PC-9 (cell line): ENCODE results near the gene TECPR1. TPM values are rescaled to one million over a fixed set of nuclear protein-coding genes. Genes with fewer than 3 reads are reported as not detected.

Source experiments
- Bru-seq: library from RNA; stranded (reverse); fragments of 400-500 nt; gene quantifications from one replicate; lab custom pipeline; 2021; lab: Mats Ljungman, UMichigan
- BruChase-seq, 2 experiments: library from RNA; stranded (reverse); fragments of 400-500 nt; gene quantifications; one replicate each; lab custom pipeline; 2021; lab: Mats Ljungman, UMichigan
- BruUV-seq: library from RNA; stranded (reverse); fragments of 400-500 nt; replicated peaks from 2 replicates; lab custom pipeline; 2021; lab: Mats Ljungman, UMichigan
- CTCF ChIA-PET: fragments of 300-600 bp; sonication (Branson Sonifier 250); formaldehyde crosslinking; loops from one replicate; lab custom pipeline; 2022; ENCODE audit warnings: antibody characterized with exemption; lab: Charles Lee
- POLR2A ChIA-PET: fragments of 300-600 bp; sonication (Branson Sonifier 250); formaldehyde crosslinking; loops from one replicate; lab custom pipeline; 2022; ENCODE audit warnings: antibody characterized with exemption; ENCODE audit not compliant: unreplicated experiment; lab: Charles Lee
- DNase-seq, 2 experiments: peaks; one replicate each; pipeline versions ENCODE4 v3.0.0 to v3.0.0-alpha.2; 2015 to 2022; ENCODE audit warnings: mixed read lengths in 1 of 2
- H2AFZ ChIP-seq: fragments of 200-600 bp; sonication (generic); 2 replicates; pipeline ENCODE4 v1.8.1; 2017; ENCODE audit warnings: antibody characterized with exemption
- H3F3A ChIP-seq: fragments of 200-600 bp; sonication (generic); 2 replicates; pipeline ENCODE4 v1.8.1; 2017; ENCODE audit warnings: antibody characterized with exemption, mild to moderate bottlenecking, low read depth; ENCODE audit not compliant: insufficient read depth
- H3K27ac ChIP-seq: fragments of 200-600 bp; sonication (generic); 2 replicates; pipeline ENCODE4 v1.6.1; 2016; ENCODE audit warnings: mixed run types
- H3K27me3 ChIP-seq: fragments of 200-600 bp; sonication (generic); 2 replicates; pipeline ENCODE4 v1.6.1; 2016; ENCODE audit warnings: low read depth, mixed run types; ENCODE audit not compliant: insufficient read depth
- H3K36me3 ChIP-seq: fragments of 200-600 bp; sonication (generic); 2 replicates; pipeline ENCODE4 v1.6.1; 2016; ENCODE audit warnings: low read depth, mixed run types
- H3K4me1 ChIP-seq: fragments of 200-600 bp; sonication (generic); replicated peaks from 2 replicates; pipeline ENCODE4 v1.6.1; 2016; ENCODE audit warnings: mixed run types; ENCODE audit not compliant: insufficient read depth
- H3K4me2 ChIP-seq: fragments of 200-600 bp; sonication (generic); 2 replicates; pipeline ENCODE4 v1.6.1; 2017; ENCODE audit warnings: mixed run types
- H3K4me3 ChIP-seq: fragments of 200-600 bp; sonication (generic); 2 replicates; pipeline ENCODE4 v1.6.1; 2016; ENCODE audit warnings: mixed run types
- H3K79me2 ChIP-seq: fragments of 200-600 bp; sonication (generic); 2 replicates; pipeline ENCODE4 v1.6.1; 2017; ENCODE audit warnings: low read depth, mixed run types
- H3K9me2 ChIP-seq: fragments of 200-600 bp; sonication (generic); 2 replicates; pipeline ENCODE4 v1.8.1; 2017; ENCODE audit warnings: mild to moderate bottlenecking; ENCODE audit not compliant: insufficient read depth
- H3K9me3 ChIP-seq: fragments of 200-600 bp; sonication (generic); 2 replicates; pipeline ENCODE4 v1.8.1; 2016; ENCODE audit warnings: low read depth; ENCODE audit not compliant: insufficient read depth
- H4K20me1 ChIP-seq: fragments of 200-600 bp; sonication (generic); 2 replicates; pipeline ENCODE4 v1.8.1; 2017; ENCODE audit not compliant: insufficient read depth
- EZH2 ChIP-seq: fragments of 200-600 bp; sonication (generic); IDR thresholded peaks from 2 replicates; pipeline ENCODE4 v1.8.0; 2017; ENCODE audit warnings: antibody characterized with exemption, low read depth
- intact Hi-C: fragments of 100-400 bp; cut with micrococcal nuclease; formaldehyde crosslinking; loops from one replicate; pipeline ENCODE4 v1.10.0; 2022; ENCODE audit not compliant: unreplicated experiment
- long read RNA-seq: library from polyadenylated mRNA; stranded (forward); transcript quantifications from one replicate; pipeline ENCODE4 v2.0.0, GENCODE V29; 2022
- total RNA-seq: library from RNA; stranded (reverse); gene quantifications from 2 replicates; pipeline ENCODE4 v1.2.3, GENCODE V29; 2021
- TF ChIP-seq, protein P1 (sequence below): fragments of 200-600 bp; sonication (generic); conservative IDR thresholded peaks from 2 replicates; pipeline ENCODE4 v1.6.1; 2017; ENCODE audit warnings: mixed run types, antibody characterized with exemption, mild to moderate bottlenecking, moderate library complexity

The TECPR1 gene, protein sequence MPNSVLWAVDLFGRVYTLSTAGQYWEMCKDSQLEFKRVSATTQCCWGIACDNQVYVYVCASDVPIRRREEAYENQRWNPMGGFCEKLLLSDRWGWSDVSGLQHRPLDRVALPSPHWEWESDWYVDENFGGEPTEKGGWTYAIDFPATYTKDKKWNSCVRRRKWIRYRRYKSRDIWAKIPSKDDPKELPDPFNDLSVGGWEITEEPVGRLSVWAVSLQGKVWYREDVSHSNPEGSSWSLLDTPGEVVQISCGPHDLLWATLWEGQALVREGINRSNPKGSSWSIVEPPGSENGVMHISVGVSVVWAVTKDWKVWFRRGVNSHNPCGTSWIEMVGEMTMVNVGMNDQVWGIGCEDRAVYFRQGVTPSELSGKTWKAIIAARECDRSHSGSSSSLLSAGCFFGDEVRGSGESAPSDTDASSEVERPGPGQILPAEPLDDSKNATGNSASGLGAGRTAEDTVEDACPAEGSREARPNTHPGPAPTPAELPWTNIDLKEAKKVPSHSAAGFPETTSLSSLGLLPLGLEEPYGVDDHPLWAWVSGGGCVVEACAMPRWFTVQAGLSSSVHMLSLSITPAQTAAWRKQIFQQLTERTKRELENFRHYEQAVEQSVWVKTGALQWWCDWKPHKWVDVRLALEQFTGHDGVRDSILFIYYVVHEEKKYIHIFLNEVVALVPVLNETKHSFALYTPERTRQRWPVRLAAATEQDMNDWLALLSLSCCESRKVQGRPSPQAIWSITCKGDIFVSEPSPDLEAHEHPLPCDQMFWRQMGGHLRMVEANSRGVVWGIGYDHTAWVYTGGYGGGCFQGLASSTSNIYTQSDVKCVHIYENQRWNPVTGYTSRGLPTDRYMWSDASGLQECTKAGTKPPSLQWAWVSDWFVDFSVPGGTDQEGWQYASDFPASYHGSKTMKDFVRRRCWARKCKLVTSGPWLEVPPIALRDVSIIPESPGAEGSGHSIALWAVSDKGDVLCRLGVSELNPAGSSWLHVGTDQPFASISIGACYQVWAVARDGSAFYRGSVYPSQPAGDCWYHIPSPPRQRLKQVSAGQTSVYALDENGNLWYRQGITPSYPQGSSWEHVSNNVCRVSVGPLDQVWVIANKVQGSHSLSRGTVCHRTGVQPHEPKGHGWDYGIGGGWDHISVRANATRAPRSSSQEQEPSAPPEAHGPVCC
- total RNA-seq, result 22.7 and 27.4 TPM in 2 replicates
- percentile 49 among the genes with signal in this experiment for Bru-seq, nascent RNA
- BruChase-seq, experiment 1, labeled RNA remaining after a 2-hour chase, result percentile 48 among the genes with signal in this experiment
- percentile 60 among the genes with signal in this experiment for BruChase-seq, experiment 2, labeled RNA remaining after a 6-hour chase
- long read RNA-seq, partial matches to known transcripts, result 2 of 5 reads
- long read RNA-seq, other reads (novel, unspliced or antisense), result 3 of 5 reads

DNA sequence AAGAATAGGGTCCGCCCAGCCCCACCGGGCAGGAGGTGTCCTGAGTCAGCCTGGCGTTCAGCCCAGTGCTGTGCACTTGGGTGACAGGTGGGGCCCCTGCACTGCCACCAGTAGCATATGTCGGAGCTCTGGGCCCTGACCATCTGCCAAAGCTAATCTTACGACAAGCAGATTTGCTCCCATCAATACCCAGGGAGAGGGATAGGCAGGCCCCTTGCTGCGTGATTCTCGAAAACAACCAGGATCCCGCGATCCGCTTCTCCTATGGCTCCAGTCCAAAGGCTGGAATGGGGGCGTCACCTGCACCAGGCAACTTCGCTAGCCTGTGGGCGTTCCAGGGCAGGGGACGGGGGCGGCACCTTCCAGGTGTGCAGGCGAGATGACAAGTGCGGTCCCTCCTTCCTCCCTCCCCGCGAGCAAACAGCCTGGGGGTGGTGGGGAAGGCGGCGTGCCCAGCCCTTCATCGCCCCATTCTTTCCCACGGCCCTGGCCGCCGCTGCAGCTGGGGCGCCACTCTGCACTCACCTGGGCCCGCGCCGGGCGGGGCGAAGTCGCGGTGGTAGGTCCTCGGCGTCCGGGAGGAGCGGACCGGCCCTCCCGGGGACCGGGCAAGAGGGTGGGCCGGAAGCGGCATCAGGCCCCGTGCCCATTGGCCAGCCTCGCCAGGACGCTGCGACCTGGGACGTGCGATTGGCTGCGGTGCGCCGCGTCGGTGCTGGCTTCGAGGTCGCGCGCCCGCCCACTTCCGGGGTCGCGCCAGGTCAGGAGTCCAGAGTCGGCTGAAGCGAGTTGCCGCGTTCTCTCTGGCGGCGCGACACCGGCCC lies at the start of gene TECPR1:
Gene TECPR1 (minus strand): TSS at position 632 of the 824 bp plus-strand sequence. CDS start 6,086 bp downstream, outside the sequence.
- POLR2A ChIA-PET, result interaction anchor here (0.5 kb wide), 1 partner anchor 1081 kb away, joined by 11 read pairs; no protein-coding TSS in a partner anchor
- peak within 1 kb of the TSS; percentile 100 for H3K4me3 ChIP-seq
- H3K36me3 ChIP-seq, result no peaks in the 10 kb centered on the region
- peak; percentile 87 to 99 for DNase-seq
- intact Hi-C loops, result loop anchor here (1.0 kb wide), 1 partner anchor 32 kb away; no protein-coding TSS in a partner anchor
- H4K20me1 ChIP-seq, result no peaks in the 10 kb centered on the region
- peak within 1 kb of the TSS; percentile 71 for H3K27ac ChIP-seq
- peak within 1 kb of the TSS; percentile 98 for H2AFZ ChIP-seq
- H3K9me3 ChIP-seq, result no peaks in the 10 kb centered on the region
- H3K79me2 ChIP-seq, result peaks cover 41% of the 10 kb centered on the region
- H3F3A ChIP-seq, result peaks cover 23% of the 10 kb centered on the region
- BruUV-seq, result no TSS peak
- H3K9me2 ChIP-seq, result no peaks in the 10 kb centered on the region
- CTCF ChIA-PET, result interaction anchor here (0.6 kb wide), 1 partner anchor 402 kb away, joined by 3 read pairs; no protein-coding TSS in a partner anchor
- peaks cover 25% of the 10 kb centered on the region for H3K4me1 ChIP-seq
- peak within 1 kb of the TSS; percentile 92 for H3K4me2 ChIP-seq
- TF ChIP-seq, protein P1, sequence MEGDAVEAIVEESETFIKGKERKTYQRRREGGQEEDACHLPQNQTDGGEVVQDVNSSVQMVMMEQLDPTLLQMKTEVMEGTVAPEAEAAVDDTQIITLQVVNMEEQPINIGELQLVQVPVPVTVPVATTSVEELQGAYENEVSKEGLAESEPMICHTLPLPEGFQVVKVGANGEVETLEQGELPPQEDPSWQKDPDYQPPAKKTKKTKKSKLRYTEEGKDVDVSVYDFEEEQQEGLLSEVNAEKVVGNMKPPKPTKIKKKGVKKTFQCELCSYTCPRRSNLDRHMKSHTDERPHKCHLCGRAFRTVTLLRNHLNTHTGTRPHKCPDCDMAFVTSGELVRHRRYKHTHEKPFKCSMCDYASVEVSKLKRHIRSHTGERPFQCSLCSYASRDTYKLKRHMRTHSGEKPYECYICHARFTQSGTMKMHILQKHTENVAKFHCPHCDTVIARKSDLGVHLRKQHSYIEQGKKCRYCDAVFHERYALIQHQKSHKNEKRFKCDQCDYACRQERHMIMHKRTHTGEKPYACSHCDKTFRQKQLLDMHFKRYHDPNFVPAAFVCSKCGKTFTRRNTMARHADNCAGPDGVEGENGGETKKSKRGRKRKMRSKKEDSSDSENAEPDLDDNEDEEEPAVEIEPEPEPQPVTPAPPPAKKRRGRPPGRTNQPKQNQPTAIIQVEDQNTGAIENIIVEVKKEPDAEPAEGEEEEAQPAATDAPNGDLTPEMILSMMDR, result no peak
- TF ChIP-seq EZH2, result no peak
- no peaks in the 10 kb centered on the region for H3K27me3 ChIP-seq

DNA sequence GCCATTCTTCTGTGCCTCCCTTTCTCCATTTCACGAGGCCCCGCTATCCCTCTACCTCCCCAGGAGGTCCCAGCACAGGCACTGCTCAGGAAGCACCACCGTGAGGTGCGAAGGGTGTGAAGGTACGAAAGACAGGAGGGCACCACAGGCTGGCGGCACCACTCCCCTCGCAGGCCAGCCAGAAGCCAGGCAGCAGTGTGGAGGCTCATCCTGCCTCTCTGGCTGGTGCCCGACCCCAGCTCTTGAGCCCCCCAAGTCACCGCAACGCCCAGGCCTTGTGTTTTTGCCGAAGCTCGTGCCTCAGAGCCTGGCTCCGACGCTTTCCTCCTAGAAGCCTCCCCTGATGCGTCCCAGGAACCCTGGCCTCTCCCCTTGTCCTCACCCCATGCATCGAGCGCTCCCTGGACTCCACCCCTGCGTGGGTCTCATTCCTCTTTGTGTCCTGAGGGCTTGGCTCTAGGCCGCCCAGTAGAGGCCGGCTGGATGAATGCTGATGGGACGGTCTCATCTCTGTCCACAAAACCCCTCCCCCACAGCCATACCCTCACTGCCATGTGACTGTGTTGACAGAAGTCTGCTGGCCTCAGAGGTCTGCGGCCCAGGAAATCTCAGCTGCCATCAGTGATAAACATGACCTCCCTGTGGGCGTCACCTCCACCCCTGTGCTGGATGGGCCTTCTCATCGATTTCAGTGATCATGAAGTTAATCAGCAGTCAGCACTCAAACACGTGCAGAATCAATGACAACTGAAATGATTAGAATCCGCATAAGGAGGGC lies 48.8 kb upstream of the TECPR1 start:
- H3K9me2 ChIP-seq, result no peaks in the 10 kb centered on the region
- intact Hi-C loops, result no loop called here

More for the DNA sequence above, 48.8 kb upstream of the TECPR1 start:
- BruUV-seq, result no TSS peak
- CTCF ChIA-PET, result interaction anchor here (0.7 kb wide), 1 partner anchor 12 kb away, joined by 3 read pairs; no protein-coding TSS in a partner anchor
- H3K27me3 ChIP-seq, result no peaks in the 10 kb centered on the region
- peaks cover 13% of the 10 kb centered on the region for H3K36me3 ChIP-seq
- TF ChIP-seq EZH2, result no peak
- TF ChIP-seq, protein P1, result no peak
- peaks cover 13% of the 10 kb centered on the region for H3F3A ChIP-seq
- no peak for DNase-seq
- no peak overlapping the region for H3K4me3 ChIP-seq
- no peak overlapping the region for H3K27ac ChIP-seq
- H4K20me1 ChIP-seq, result peaks cover 19% of the 10 kb centered on the region
- H3K79me2 ChIP-seq, result peaks cover 3% of the 10 kb centered on the region; the same call in 1 of the 2 replicates
- H3K9me3 ChIP-seq, result no peaks in the 10 kb centered on the region
- no peak overlapping the region for H3K4me2 ChIP-seq
- POLR2A ChIA-PET, result interaction anchor here (0.6 kb wide), 1 partner anchor 96 kb away, joined by 4 read pairs; no protein-coding TSS in a partner anchor
- no peak overlapping the region for H2AFZ ChIP-seq
- H3K4me1 ChIP-seq, result no peaks in the 10 kb centered on the region
